ENCODE measurements around the gene MAPK4.

Gene MAPK4

GRCh38 chr18:50611529-50611941 lies 51.6 kb downstream of the MAPK4 start:
- Histone ChIP-seq H3K4me3 (ENCODE audit: low read depth, low read length, poor library complexity, severe bottlenecking) (no peak overlapping the region), H3K4me2 (ENCODE audit: low read length) (no peak overlapping the region), H3K27ac (ENCODE audit: low read depth, low read length, poor library complexity, severe bottlenecking) (no peak overlapping the region), H3K27me3 (ENCODE audit: insufficient read depth, low read length) (no peaks in the 10 kb centered on the region; the same call in 1 of the 2 replicates), H3K36me3 (ENCODE audit: insufficient read depth, low read length) (no peaks in the 10 kb centered on the region), H3K9me3 (ENCODE audit: low read length) (no peaks in the 10 kb centered on the region), H3F3A (ENCODE audit: insufficient read depth, low read length) (no peaks in the 10 kb centered on the region), H2AFZ (ENCODE audit: low read length) (no peak overlapping the region), H3K4me1 (ENCODE audit: insufficient read depth, low read length, severe bottlenecking) (no peaks in the 10 kb centered on the region), H3K9ac (ENCODE audit: low read length) (no peak overlapping the region), H3K9me2 (ENCODE audit: low read depth, low read length) (no peaks in the 10 kb centered on the region), H4K20me1 (ENCODE audit: insufficient read depth, low read length) (no peaks in the 10 kb centered on the region), H3K79me2 (ENCODE audit: insufficient read depth, low read length) (no peaks in the 10 kb centered on the region)
- no peak for TF ChIP-seq EZH2 (IDR thresholded peaks at IDR 0.05; ENCODE audit: borderline replicate concordance, low read length)
- TF ChIP-seq CTCF (IDR thresholded peaks at IDR 0.05; ENCODE audit: low read length) = no peak

GRCh38 chr18:50614838-50615237 lies 55.0 kb downstream of the MAPK4 start:
- no peak for TF ChIP-seq EZH2 (IDR thresholded peaks at IDR 0.05; ENCODE audit: borderline replicate concordance, low read length)
- no peak for TF ChIP-seq CTCF (IDR thresholded peaks at IDR 0.05; ENCODE audit: low read length)

GRCh38 chr18:50616484-50617048 lies 56.7 kb downstream of the MAPK4 start:
- no peaks in the 10 kb centered on the region for H3F3A ChIP-seq (ENCODE audit: insufficient read depth, low read length)
- no peak overlapping the region for H3K4me3 ChIP-seq (ENCODE audit: low read depth, low read length, poor library complexity, severe bottlenecking)
- H2AFZ ChIP-seq (ENCODE audit: low read length) = no peak overlapping the region
- H3K9ac ChIP-seq (ENCODE audit: low read length) = no peak overlapping the region
- no peaks in the 10 kb centered on the region for H3K9me2 ChIP-seq (ENCODE audit: low read depth, low read length)
- no peaks in the 10 kb centered on the region for H3K36me3 ChIP-seq (ENCODE audit: insufficient read depth, low read length)
- no peaks in the 10 kb centered on the region for H3K4me1 ChIP-seq (ENCODE audit: insufficient read depth, low read length, severe bottlenecking)
- H3K27me3 ChIP-seq (ENCODE audit: insufficient read depth, low read length) = no peaks in the 10 kb centered on the region; the same call in 1 of the 2 replicates
- no peaks in the 10 kb centered on the region for H4K20me1 ChIP-seq (ENCODE audit: insufficient read depth, low read length)
- H3K9me3 ChIP-seq (ENCODE audit: low read length) = no peaks in the 10 kb centered on the region
- TF ChIP-seq CTCF (IDR thresholded peaks at IDR 0.05; ENCODE audit: low read length) (no peak), EZH2 (IDR thresholded peaks at IDR 0.05; ENCODE audit: borderline replicate concordance, low read length) (no peak)
- H3K79me2 ChIP-seq (ENCODE audit: insufficient read depth, low read length) = no peaks in the 10 kb centered on the region
- H3K27ac ChIP-seq (ENCODE audit: low read depth, low read length, poor library complexity, severe bottlenecking) = no peak overlapping the region
- no peak overlapping the region for H3K4me2 ChIP-seq (ENCODE audit: low read length)

More at GRCh38 chr18:50614838-50615237, 55.0 kb downstream of the MAPK4 start:
- Histone ChIP-seq H3K36me3 (ENCODE audit: insufficient read depth, low read length) (no peaks in the 10 kb centered on the region), H3K4me2 (ENCODE audit: low read length) (no peak overlapping the region), H3K27me3 (ENCODE audit: insufficient read depth, low read length) (no peaks in the 10 kb centered on the region; the same call in 1 of the 2 replicates), H3K9me3 (ENCODE audit: low read length) (no peaks in the 10 kb centered on the region), H4K20me1 (ENCODE audit: insufficient read depth, low read length) (no peaks in the 10 kb centered on the region), H3K9ac (ENCODE audit: low read length) (no peak overlapping the region), H2AFZ (ENCODE audit: low read length) (no peak overlapping the region), H3F3A (ENCODE audit: insufficient read depth, low read length) (no peaks in the 10 kb centered on the region), H3K9me2 (ENCODE audit: low read depth, low read length) (no peaks in the 10 kb centered on the region), H3K79me2 (ENCODE audit: insufficient read depth, low read length) (no peaks in the 10 kb centered on the region), H3K4me3 (ENCODE audit: low read depth, low read length, poor library complexity, severe bottlenecking) (no peak overlapping the region), H3K4me1 (ENCODE audit: insufficient read depth, low read length, severe bottlenecking) (no peaks in the 10 kb centered on the region), H3K27ac (ENCODE audit: low read depth, low read length, poor library complexity, severe bottlenecking) (no peak overlapping the region)
